Stimulated activated CD8-positive, alpha-beta memory T cell treated with anti-CD3 and anti-CD28 coated beads, Interleukin-7, amount 100 ng/mL, for 24 hours (primary cell): ENCODE measurements around the gene JPT2.
"Not testable (repeated sequence)": the region's sequence is repeated elsewhere in the genome, so short reads cannot be mapped to it uniquely, and the experiment has no call there.

Experiments
- DNase-seq: peaks from one replicate; pipeline ENCODE4 v3.0.0-alpha.2; 2020; ENCODE audit warnings: low read depth

The JPT2 gene

DNA sequence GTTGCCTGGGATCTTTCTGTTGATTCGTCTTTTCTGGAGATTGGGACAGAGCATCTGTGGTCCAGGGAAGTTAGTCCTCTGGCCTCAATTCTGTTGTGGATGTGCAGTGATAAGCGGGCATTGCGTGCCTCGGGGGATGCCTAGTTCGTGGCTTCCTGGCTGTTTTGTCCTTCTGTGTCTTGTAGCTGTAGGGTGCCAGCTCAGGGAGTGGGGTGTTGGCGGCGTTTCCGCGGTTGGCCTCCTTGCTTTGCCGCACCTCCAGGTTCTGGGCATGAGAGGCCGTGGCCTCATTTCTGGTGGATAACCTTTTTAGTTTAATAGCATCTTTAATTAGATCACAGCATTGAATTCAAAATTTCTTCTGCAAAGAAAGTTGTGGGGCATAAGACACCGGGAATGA, 1.4 kb upstream of the JPT2 start:
- no peak for DNase-seq

DNA sequence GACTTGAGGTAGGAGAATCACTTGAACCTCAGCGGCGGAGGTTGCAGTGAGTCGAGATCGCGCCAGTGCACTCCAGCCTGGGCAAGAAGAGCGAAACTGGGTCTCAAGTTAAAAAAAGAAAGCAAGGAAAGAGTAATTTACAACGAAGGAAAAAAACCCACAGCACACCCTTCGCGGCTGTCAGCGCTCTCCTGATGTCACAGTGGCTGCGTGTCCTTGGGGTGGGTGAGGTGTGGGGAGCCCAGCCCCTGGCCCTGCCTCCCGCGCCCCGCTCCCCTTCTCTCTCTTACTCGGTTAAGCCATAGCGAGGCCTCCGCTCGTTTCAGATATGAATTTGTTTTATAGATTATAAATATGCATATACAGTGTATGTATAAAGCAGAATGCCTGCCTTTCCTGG, 740 bp upstream of the JPT2 start:
- no peak for DNase-seq

DNA sequence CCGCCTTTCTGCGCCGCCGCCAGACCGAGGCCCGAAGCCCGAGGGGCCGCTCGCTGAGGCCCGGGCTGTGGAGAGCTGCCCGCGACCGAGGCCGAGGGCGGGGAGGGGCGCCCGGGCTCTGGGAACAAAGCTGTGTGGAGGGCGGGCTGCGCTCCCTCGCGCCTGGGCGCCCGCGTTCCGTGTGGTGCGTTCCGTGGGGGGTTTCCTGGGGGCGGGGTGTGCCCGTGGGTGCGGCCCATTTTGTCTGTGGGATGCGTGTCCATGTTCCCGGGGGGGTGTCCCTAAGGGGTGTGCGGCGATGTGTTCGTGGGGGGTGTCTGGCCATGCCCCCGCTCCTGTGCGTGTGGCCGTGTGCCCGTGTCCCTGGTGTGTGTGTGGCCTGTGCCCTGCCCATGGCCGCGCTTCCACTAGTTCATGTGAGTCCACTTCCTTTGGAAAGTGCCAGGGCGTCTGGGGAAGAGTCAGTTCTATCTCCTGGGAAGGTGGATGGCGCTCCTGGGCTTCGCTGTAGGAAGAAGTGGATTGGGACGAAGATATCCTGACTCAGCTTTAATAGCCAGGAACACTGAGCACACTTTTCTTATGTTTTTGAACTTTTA, 520 bp downstream of the JPT2 start:
- DNase-seq = peak; percentile 18

DNA sequence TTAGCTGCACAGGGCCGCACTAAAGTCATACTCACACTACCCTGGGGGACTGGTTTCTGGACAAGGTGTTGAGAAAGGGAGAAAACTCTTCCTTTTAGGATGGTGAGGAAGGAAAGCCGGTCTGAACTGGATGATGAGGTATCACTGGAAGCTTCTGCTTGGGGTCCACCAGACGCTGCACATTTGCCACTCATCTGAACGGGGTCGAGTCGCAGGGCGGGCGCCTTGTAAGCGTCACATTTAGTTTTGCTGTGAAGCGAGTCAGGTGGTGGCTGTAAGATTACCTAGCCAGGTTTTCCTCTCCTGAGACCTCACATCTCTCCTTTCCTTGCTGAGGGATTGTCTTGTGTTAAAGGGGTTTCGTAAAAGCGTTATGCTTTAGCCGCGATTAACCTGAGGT, 2.3 kb downstream of the JPT2 start:
- no peak for DNase-seq

DNA sequence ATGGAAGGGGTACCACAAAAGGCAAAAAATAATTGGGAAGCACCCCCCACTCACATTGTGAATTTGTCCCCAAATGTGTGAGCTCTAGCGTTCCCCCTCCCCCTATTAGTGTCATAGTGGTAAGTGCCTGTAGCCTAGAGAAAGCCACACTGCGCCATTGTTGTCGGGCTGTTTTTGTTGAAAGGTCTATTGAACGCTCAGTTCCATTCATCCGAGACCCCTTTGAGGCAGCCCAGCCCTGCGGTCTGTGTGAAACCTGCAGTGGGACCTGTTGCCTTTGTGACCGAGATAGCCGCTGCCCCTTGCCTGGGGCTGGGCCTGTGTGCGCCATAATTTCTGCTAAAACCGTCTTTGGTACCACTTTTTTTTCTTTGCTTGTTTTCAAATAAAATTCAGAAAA, 3.0 kb downstream of the JPT2 start:
- DNase-seq = no peak

DNA sequence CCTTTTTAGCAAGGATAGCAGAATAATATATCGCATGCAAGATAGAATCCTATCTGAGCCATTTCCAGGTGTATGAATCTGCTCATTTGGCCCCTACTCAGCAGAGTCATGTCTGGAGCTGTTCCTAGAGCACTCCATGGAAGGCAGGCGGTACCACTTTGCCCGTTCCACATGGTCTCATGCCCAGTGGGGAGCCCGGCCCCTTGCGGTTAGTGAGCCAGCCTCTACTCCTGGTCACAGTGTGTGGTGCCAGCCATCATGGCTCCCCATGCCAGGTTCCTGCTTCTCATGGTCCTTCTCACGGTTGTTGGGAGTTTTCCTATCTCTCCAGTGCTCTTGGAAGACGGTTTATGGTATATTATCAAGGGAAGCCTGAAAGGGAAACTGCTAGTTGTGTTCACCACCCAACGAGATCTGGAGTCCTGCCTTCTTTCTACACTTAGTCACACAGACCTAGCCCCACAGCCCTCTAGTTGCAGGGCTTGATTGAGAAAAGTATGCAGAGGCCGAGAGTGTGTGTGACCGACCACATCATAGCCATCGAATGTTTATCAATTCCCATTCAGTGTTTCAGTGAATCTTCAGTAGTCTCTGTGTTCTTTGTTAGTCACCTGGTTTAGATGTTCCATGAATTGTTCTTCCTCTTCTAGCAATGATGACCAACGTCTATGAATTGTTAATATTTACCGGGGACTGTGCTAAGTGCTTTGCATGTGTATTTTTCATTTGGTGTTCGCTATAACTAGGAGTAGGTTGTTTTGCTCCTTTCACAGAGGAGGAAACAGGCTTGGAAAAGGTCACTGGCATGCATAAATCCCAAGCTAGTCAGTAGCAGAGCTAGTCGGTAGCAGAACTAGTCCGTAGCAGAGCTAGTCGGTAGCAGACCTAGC, 9.6 kb downstream of the JPT2 start:
- DNase-seq = no peak

DNA sequence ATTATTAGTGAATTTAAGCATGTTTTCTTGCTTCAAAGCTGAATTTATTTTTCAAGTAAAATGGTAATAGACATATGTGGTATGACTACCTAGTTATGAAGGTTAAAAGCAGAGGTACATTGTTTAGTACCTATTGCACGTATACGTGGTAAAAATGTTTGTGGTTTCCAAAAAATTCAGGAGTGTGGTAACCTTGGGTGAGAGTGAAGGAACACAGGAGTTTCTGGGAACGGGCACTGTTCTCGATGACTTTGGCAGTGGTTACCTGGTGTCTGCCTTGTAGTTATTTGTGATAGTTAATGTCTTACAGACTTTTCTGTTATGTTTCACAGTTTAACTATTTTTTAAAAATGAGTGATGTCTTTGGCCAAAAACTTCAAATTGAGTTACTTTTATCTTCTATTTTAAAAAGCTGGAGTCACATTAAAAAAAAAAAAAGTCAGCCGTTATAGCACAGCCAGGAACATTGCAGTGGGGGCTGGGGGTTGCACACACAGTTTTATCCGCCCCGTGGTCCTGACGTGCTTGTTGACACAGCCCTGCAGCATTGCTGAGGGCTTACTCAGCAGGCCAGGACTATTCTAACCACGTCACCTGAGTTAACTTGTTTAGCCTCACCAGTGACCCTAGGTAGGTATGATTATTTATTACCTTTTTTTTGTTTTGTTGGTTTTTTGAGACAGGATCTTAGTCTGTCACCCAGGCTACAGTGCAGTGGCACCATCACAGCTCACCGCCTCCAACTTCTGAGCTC, 10.9 kb downstream of the JPT2 start:
- no peak for DNase-seq

DNA sequence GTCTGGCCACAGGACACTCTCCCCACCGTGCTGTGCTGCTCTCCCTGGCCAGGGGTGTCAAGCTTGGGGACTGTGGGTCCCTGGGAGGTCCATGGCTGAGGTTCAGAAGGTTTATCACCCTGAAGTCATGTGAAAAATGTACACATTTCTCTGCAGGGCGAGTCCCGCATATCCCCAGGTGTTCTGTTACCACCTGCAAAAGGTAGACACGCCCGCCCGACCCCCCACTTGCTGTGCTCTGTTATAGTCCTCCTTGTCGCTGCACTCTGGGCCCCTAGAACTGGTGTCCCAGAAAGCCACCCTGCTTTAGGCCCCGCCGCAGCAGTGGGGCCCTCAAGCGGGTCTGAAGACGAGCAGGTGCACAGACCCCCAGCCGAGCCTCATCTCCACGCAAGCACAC, 11.8 kb downstream of the JPT2 start:
- no peak for DNase-seq

DNA sequence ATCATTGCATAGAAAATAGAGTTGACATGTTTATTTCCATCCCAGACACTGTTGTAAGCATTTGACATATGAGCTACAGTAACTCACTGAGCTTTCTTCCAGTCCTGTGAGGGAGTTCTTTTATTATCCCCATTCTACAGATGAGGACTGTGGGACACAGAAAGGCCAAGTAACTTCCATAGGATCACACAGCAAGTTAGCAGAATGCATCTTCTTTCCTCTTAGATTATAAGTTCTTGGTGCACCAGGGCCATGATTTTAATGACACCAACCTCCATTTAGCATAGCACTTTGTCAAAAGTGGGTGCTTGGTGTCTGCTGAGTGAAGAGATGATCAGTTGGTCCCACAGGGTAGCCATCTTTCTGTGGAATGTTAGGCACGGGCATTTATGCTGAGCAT, 12.7 kb downstream of the JPT2 start:
- no peak for DNase-seq

DNA sequence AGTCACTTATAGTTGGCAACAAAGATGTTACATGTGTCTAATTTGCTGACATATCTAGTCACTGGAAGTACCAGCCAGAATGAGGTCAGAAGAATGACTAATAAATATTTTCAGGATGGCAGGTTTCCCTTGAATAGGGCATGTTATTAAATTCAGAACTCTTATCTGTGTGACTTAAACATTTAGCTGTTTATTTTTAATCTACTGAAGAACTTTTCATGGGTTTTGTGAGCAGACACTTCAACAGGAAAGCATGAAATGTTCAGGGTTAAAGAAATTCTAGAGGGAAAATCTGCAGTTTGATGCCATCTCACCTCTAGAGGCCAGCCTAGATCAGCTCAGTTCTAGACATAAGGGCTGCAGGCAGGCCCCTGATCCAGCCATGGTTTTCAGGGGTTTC, 13.2 kb downstream of the JPT2 start:
- no peak for DNase-seq

DNA sequence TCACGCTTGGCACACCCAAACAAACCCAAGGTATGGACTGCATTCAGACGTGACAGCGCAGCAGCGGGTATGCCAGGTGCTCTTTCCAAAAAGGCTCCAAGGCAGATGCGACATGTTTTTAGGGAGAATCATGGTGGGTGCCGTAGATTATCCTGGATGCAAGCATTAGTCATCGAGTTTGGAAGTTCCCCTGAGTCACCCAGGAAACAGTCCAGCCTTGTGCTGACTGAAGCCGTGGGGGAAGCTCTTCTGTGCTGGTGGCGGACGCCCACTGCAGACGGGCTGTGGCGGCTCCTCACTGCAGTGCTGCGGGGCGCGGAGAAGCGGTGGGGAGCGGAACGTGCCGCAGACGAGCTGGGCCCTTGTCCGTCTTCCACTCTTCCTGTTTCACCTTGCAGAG, 13.9 kb downstream of the JPT2 start:
- no peak for DNase-seq

DNA sequence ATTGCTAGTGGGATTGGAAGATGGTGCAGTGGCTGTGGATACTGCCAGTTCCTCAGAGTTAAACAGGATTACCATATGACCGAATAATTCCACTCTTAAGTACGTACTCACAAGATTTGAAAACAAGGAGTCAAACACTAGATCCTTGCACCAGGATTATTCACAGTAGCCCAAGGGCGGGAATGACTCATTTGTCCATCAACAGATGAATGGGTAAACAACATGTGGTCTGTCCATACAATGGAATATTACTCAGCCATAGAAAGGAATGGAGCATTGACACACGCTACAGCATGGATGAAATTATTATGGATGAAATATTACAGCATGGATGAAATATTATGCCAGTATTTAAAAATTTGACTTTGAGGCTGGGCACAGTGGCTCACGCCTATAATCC, 18.8 kb downstream of the JPT2 start:
- DNase-seq = no peak

DNA sequence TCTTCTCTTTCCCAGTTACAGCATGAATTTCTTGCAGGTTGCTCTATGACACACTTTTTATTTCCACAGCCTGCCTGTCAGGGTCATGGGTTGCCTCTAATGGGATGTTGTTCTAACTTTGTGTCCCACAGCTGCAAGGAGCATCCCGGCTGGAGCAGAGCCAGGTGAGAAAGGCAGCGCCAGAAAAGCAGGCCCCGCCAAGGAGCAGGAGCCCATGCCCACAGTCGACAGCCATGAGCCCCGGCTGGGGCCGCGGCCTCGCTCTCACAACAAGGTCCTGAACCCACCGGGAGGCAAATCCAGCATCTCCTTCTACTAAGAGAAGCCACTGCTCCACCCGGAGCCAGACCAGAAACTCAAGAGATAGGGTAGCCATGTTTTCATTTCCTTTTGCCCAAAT, 20.6 kb downstream of the JPT2 start:
- DNase-seq = no peak

DNA sequence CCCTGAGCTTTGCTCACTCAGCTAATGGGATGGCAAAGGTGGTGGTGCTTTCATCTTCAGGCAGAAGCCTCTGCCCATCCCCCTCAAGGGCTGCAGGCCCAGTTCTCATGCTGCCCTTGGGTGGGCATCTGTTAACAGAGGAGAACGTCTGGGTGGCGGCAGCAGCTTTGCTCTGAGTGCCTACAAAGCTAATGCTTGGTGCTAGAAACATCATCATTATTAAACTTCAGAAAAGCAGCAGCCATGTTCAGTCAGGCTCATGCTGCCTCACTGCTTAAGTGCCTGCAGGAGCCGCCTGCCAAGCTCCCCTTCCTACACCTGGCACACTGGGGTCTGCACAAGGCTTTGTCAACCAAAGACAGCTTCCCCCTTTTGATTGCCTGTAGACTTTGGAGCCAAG, 22.2 kb downstream of the JPT2 start:
- no peak for DNase-seq

DNA sequence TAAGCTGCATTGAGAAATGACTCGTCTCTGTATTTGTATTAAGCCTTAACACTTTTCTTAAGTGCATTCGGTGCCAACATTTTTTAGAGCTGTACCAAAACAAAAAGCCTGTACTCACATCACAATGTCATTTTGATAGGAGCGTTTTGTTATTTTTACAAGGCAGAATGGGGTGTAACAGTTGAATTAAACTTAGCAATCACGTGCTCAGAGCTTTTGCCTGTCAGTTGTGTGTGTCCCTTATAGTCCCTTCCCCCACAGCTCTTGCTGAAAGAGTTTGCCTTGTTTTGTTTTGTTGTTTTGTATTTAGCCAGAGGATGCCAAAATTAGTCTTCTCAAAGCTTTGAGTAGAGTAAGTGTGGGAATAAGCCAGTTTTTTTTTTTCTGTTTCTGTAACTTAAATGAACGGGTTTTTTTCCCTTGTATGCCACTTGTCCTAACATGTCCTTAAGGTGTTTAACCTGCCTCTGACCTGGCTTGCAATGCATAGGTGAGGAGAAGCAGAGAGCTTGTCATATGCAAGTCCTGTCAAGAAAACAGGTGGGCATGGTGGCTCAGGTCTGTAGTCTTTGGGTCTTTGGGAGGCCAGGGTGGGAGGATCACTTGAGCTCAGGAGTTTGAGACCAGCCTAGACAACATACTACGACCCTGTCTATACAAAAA, 23.3 kb downstream of the JPT2 start:
- DNase-seq = no peak

DNA sequence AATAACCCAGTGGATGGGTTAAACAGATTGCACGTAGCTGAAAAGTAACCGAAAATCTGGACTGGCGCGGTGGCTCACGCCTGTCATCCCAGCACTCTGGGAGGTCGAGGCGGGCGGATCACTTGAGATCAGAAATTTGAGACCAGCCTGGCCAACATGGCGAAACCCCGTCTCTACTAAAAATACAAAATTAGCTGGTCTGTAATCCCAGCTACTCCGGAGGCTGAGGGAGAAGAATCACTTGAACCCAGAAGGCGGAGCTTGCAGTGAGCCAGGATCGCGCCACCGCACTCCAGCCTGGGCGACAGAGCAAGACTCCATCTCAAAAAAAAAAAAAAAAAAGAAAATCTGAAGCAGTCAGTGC, 27.2 kb downstream of the JPT2 start:
- DNase-seq = not testable (repeated sequence)

DNA sequence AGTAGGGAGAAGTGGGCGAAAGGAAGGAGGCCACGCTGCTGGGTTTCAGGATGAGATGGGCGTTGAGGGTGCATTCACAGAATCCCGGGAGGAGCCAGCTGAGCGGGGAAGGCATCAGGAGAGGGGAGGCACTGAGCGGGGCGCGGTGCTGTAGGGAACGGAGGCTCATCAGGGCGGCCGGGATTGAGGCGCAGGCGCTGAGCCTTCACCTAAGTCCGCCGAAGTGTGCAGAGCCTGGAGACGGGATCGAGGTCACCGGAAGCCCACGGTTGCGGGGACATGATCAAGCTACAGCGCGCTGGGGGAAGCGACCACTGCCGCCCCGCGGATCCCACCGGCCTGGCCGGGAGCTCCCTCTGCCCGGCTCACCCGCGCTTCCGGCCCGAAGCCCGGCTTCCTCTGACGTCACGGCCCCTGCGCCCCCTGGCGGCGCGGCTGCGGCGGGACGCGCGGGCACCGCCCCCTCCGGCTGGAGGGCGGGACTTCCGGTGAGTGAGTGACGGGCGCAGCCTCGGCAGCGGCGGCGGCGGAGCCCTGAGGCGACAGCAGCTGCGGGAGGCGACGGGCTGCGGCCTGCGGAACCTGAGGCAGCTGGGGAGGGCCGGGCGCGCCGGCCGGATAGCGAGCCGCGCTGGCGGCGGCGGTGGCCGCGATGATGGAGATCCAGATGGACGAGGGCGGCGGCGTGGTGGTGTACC, 27.8 kb downstream of the JPT2 start, which contains the start of gene MAPK8IP3:
MAPK8IP3 (plus strand) TSS at position 508 of the 698 bp plus-strand sequence; CDS start at position 653, 145 bp downstream.
- peak; percentile 88 for DNase-seq

DNA sequence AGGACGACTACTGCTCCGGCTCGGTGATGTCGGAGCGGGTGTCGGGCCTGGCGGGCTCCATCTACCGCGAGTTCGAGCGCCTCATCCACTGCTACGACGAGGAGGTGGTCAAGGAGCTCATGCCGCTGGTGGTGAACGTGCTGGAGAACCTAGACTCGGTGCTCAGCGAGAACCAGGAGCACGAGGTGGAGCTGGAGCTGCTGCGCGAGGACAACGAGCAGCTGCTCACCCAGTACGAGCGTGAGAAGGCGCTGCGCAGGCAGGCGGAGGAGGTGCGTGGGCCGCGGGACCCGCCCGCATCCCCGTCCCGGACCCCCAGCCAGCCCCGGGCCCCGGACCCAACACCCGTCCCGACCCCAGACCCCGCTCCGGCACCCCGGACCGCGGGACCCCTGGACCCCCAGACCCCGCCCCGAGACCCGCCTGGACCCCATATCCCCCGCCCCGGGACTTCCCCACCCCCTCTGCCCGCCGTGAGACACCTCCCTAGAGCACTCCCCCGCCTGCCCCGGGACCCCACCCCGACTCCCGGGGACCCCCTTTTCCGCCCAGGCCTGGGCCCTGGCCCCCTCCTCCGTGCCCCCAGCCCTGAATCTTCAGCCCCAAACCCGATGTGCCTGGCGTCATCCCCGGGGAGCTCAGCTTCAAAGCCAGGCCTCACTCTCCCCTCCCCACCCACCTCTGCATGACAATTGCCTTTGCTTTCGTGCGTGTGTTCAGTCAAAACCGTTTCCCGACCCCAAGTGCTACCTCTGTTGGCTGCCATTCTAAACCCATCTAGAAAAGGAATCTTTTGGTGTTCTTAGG, 28.5 kb downstream of the JPT2 start:
- no peak for DNase-seq

DNA sequence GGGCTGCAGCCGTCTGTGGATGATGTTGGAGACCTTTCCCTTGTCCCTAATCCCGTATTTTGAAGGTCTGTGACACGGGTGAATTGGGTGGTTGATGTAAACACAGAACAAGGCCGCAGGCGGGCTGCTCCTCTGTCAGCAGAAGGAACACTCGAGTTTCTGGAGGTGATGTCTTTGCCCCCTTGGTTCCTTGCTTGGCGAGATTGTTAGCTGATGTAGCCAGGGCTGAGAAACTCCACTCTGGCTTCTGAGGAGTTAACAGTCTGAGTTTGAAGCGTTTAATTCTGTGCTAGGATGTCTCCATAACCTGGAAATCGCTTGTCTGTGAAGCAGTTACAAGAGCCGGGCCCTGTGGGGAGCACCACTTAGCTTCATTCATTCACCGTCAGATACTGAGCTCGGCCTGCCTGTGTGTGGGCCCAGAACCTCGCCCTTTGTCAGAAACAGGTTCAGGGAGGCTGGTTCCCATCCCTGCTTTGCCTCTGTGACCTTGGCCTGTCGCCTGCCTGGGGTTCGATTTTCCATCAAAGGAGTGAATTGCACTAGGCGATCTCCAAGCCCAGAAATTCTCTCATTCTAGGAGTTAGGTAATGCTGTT, 29.2 kb downstream of the JPT2 start:
- DNase-seq = no peak

DNA sequence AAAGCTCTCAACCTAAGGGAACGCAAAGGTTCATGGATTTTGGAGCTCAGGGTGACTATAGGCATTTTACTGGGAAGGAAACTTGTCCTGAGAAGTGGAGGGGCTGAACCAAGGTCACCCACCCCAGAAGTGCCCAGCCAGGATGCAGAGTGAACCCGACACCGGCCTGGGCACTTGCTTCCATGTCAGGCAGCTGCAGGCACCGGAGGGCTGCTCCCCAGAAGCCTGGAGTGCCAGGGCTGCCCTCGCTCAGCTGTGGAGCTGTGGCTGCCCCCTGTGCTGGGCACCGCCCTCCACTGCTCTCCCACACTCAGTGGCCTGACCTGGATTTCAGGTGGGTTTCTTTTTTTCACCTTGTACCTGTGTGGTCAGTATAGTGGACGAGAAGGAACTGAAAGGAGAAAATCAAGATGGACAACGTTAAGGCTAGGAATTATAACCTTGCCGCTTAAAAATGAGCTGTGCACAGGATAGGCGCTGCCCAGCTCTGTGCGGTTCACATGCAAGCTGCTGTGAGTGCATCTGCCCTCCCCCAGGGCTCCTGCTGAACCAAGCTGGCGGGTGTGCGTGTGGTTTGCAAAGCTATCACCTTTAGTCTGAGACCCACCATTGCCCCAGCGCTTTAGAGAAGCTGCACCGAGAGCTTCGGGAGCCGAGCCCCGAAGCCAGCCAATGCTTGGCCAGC, 30.1 kb downstream of the JPT2 start:
- DNase-seq = no peak
